ENCODE measurements around the gene EPHA3.

GRCh38 chr3:89256395-89256794 is 149.0 kb downstream of the EPHA3 start:
- TF ChIP-seq, protein P1, sequence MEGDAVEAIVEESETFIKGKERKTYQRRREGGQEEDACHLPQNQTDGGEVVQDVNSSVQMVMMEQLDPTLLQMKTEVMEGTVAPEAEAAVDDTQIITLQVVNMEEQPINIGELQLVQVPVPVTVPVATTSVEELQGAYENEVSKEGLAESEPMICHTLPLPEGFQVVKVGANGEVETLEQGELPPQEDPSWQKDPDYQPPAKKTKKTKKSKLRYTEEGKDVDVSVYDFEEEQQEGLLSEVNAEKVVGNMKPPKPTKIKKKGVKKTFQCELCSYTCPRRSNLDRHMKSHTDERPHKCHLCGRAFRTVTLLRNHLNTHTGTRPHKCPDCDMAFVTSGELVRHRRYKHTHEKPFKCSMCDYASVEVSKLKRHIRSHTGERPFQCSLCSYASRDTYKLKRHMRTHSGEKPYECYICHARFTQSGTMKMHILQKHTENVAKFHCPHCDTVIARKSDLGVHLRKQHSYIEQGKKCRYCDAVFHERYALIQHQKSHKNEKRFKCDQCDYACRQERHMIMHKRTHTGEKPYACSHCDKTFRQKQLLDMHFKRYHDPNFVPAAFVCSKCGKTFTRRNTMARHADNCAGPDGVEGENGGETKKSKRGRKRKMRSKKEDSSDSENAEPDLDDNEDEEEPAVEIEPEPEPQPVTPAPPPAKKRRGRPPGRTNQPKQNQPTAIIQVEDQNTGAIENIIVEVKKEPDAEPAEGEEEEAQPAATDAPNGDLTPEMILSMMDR (IDR thresholded peaks at IDR 0.05; ENCODE audit: insufficient read depth, low read depth, low read length), result no peak
- no peak for TF ChIP-seq EZH2 (IDR thresholded peaks at IDR 0.05; ENCODE audit: insufficient read depth, low read length)

Measured in astrocyte (in vitro differentiated cells and primary cell).